Fibroblast of mammary gland (primary cell): Measurements from ENCODE around the gene ST6GALNAC6.
A peak's percentile ranks its signal among the peaks of the same experiment; 100 is the strongest.

ENCODE experiments used
- DNase-seq: peaks from one replicate; pipeline ENCODE4 v3.0.0-alpha.2; 2010; ENCODE audit warnings: low read depth
- H3K4me3 ChIP-seq: 2 replicates; pipeline ENCODE4 v1.5.1; 2011; ENCODE audit warnings: low read depth, mild to moderate bottlenecking, low read length, moderate library complexity; ENCODE audit not compliant: control insufficient read depth
- TF ChIP-seq, protein P1 (sequence below): conservative IDR thresholded peaks from 2 replicates; pipeline ENCODE4 v1.5.1; 2011; ENCODE audit warnings: low read depth, low read length, inconsistent platforms; ENCODE audit not compliant: control insufficient read depth, insufficient read depth

The ST6GALNAC6 gene

DNA sequence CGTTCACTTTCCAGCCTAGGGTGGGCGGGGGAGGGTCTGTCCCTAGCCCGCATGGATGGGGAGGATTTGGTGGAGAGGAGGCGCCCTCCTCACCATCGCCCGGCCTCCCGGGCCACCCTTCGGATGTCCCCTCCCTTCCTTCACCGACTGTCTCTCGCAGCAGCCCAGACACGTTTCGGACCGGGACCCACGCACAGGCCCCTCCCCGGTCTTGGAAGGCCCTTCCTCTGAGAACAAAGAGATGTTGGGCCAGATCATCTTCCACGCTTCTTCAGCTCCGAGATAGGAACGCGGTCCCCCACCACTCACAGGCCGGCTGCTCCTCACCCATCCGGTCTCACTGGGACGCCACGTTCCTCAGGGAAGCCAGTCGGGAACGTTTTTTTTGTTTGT is 38.9 kb upstream of the ST6GALNAC6 start:
- no peak for DNase-seq
- H3K4me3 ChIP-seq, result peak overlapping the region; percentile 92

DNA sequence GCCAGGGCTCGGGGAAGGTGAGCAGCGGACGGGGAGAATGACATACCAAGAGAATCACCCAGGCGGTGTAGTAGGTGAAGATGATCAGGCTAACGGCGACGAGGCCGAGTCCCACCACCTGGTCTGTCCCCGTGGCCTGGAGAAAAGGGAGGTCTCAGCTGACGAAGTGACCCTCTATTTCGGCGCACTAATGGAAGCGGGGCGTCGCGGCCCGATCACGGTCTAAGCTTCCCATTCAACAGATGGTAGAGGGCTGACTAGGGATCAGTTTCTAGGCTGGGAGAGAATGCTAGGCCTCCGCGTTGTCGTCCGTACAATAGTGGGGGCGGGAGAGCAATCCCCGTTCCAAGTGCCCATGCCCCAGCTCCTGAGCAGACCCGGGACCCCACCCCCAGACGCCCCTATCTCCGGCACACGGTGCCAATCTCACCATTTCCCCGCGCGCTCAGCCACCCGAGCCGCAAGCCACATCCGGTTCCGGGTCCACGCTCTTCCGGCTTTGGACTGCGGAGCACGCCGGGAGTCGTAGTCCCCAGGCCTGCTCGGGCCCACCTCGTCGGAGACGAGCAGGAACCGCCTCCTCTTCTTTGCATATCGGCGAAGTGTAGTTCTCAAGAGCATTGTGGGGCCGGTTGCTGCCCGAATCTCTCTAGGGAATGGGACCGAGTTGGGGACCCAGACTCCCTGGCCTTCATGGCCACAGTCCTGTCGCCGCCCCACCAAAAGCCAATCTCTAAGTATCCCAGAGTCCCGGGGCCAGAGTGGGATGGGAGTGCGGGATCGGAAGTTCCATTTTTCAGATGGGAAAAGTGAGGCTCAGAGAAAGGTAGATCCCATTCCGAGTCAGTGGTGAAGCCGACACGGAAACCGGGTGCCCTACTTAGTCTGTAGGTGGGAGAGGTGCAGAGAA is 38.2 kb upstream of the ST6GALNAC6 start, which contains the start of gene DPM2:
TSS of gene DPM2 (minus strand) at position 467 of the 910 bp plus-strand sequence. CDS start at position 433, 34 bp downstream.
- TF ChIP-seq, protein P1, sequence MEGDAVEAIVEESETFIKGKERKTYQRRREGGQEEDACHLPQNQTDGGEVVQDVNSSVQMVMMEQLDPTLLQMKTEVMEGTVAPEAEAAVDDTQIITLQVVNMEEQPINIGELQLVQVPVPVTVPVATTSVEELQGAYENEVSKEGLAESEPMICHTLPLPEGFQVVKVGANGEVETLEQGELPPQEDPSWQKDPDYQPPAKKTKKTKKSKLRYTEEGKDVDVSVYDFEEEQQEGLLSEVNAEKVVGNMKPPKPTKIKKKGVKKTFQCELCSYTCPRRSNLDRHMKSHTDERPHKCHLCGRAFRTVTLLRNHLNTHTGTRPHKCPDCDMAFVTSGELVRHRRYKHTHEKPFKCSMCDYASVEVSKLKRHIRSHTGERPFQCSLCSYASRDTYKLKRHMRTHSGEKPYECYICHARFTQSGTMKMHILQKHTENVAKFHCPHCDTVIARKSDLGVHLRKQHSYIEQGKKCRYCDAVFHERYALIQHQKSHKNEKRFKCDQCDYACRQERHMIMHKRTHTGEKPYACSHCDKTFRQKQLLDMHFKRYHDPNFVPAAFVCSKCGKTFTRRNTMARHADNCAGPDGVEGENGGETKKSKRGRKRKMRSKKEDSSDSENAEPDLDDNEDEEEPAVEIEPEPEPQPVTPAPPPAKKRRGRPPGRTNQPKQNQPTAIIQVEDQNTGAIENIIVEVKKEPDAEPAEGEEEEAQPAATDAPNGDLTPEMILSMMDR, result no peak
- DNase-seq, result peak; percentile 83
- H3K4me3 ChIP-seq, result peak within 1 kb of the TSS; percentile 92

More for the DNA sequence above, 38.9 kb upstream of the ST6GALNAC6 start:
- TF ChIP-seq, protein P1, result no peak

DNA sequence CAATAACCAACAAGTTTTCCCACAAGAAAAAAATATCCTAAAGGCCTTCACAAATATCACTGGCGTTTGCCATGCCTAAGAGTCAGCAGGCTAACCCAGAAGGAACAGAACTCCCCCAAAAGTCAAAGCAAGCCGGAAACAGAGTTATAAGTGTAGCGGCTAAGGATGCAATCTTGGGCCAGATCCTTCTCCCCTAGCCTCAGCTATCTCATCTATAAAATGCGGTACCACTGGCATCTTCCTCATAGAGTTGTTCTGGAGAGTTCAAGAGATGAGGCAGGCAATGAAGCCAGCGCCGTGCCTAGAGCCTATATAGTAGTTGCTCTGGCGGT is 37.6 kb upstream of the ST6GALNAC6 start:
- TF ChIP-seq, protein P1, result no peak
- DNase-seq, result no peak
- H3K4me3 ChIP-seq, result peak overlapping the region; percentile 92

DNA sequence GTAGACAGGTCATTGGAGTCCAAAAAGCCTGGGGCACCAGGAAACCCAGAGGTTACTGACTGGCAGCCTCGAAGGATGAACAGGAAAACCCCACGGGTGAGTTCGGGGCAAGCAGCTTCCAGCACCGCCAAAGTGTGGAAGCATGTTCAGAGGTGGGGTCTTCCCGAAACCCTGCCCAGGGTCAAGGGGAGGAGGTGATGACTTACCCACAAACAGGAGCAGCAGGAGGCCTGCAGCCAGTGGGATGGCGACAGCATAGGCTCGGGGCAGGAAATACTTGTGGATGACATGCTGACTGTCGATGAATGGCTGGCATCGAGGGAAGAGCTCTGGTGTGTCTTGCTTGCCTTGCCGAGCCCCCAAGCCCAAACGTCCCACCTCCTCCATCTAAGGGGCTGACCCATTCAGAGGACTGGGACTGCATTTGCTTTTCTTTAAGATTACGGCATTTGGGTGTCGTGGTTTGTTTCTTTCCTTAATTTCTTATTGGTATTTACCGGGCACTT is 37.0 kb upstream of the ST6GALNAC6 start:
- TF ChIP-seq, protein P1, result no peak
- DNase-seq, result no peak
- peak overlapping the region; percentile 92 for H3K4me3 ChIP-seq

DNA sequence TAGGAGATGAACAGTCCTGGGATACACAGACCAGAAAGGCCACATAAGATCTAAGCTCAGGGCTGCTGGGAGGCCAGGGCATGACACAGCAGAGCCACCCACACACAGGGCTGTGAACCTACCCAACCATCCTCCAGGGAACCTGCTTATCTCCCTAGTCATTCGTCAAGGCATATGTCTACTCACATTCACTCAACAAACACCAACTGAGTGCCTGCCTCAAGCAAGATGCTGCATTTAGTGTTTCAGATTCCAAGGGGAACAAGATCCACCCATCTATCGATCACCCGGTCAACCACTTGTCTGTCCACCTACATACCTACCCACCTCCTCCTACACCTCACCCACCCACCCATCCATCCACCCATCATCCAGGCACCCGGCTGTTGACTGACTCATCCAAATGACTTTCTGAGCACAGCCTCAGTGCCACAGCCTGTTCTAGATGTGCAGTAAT is 36.4 kb upstream of the ST6GALNAC6 start:
- peak; percentile 62 for DNase-seq
- TF ChIP-seq, protein P1, result no peak
- H3K4me3 ChIP-seq, result peak overlapping the region; percentile 92

DNA sequence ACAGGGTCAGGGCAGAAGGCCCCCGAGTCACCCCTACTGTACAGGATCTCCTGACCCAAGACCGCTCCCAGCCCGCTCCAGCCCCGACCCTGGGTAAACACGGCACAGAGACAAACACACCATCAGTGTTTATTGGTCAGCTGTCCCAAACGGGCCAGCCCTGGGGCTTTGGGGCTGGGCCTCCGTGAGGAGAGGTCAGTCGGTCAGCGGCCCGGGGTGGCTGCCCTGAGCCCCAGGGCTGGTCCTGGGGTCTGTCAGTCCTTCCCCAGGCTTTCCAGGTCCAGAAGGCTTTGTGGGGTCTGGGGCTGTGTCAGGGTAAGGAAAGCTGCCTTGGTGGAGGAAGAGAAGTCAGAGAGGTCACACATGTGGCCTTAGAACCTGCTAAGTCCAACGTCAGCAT is 35.6 kb upstream of the ST6GALNAC6 start:
- no peak overlapping the region for H3K4me3 ChIP-seq
- TF ChIP-seq, protein P1, result no peak
- no peak for DNase-seq
